IPS DF 4.7 (cell line): ENCODE results near the gene HOXD4.

Experiments
- DNase-seq: peaks from one replicate; pipeline ENCODE4 v3.0.0-alpha.2; 2013; ENCODE audit warnings: low spot score; ENCODE audit errors: extremely low read depth

HOXD4 gene

DNA sequence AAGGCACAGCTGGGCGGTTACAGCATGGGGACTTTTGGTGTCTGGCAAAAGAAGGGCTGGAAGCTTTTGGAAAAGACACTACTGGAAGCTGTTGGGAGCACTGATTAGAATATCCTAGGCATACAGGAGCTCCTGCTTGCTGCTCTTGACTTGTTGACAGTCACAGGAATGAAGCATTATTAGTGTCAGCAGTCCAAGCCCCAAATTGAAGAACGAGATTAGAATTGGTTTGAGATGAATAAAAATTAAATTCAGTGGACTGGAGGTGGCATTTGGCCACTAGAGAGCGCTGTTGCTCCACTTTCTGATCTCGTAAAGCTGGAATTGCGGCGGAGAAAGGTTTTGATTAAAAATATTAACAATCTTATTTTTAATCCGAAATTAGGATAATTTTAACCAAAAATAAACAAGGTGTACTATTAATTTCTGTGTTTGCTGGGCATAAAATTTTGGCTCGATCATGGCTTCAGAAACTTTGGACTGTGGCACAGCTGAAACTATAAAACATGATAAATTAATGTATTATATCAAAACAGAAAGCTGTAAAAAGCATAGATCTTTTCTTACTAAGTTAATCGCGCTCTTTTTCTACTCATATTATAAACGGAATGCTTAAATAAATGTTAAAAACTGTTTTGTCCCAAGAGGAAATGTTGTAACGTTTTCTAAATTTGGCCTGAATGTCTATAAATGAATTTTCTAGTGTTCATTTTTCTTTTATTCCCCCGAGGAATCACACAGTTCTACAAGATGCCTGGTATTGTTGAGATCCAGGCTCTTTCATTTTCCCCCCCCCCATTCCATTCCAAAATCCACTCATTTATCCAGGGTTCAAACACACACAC, 24.2 kb upstream of the HOXD4 start:
- no peak for DNase-seq

DNA sequence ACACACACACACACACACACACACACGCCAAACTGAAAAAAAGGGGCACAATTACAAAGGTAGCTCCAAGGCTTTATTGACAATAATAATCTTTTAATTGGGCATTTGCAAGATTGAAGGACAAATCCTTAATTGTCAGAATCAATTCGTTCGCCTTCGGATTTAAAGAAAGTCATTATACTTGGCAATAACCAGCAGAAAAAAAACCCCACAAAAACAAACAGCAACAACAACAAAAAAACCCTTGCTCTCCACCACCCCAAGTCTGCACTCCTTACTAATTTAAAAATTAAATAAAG, 23.6 kb upstream of the HOXD4 start:
- DNase-seq: no peak

DNA sequence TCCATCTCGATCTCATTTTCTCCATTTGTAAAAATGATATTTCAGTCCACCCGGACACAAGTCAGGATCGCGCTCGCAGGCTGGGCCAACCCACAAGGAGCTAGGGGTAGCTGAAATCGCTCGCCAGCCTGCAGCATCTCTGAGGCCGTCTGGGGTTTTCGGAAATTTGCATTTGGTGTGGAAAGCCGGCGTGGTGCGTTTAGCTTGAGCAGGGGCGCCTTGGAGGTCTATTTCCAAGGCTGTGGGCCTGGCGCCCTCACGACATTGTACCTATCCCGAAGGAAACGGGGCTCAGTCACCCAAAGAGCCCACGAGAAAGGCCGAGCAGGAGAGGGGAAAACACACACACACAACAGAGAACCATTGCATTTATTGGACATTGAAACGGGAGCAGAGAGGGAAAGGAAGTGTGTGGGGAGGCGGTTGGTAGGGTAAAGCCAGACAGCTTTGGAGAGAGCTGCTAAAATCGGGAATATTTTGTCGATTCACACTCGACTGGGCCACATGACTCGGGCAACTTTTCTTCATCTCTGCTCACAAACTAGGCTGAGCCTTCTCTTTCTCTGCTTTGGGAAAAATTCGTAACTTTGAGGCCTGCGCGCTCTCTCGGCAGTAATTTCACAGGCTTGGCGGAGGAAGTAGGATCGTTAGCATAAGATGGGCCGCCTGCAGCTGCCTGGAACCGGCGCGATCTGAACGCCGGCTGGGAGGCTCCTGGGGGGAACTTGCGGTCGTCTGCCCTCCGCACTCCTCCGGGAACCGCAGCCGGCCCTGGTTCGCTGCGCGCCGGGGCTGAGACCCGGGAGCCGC, 23.0 kb upstream of the HOXD4 start:
- DNase-seq: no peak

DNA sequence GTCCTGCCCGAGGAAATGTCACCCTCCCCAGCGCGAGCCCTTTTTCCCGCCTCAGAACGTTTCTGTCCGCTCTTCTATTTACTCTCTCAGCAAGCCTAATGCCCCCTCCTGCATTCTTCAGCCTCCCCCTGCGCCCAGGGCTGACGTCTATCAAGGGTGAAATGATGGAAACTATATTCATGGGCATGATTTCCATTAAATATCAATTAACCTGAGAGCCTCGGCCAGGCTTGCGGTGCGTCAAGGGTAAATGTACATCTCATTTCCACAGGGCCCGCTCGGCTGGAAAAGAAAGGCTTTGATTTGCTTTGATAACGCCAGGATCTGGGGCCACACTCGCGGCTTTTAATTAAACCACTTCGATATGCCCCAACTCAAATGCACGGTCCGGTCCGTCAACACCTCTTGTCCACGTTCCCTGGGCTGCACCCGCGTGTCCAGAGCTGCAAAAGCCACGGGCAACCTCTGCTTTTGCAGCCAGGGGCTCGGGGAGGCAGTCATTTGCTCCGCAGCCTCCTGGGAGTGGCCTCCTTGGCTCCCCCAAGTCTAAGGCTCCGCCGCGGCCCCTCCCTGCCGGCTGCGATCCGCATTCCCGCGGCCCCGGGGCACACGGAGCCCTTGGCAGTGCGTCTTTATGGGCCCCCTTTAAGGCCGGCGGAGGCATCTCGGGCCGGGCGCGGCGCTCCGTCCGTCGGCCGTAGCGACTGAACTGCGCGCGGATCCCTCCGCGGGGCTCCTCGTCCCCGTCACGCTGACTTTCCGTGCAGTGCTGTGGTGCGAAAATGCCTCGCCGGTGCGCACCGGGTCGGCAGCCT, 22.2 kb upstream of the HOXD4 start, which contains the start of gene HOXD8:
Gene HOXD8 (plus strand): TSS at position 724 of the 815 bp plus-strand sequence. CDS start 662 bp downstream, outside the sequence.
- no peak for DNase-seq

DNA sequence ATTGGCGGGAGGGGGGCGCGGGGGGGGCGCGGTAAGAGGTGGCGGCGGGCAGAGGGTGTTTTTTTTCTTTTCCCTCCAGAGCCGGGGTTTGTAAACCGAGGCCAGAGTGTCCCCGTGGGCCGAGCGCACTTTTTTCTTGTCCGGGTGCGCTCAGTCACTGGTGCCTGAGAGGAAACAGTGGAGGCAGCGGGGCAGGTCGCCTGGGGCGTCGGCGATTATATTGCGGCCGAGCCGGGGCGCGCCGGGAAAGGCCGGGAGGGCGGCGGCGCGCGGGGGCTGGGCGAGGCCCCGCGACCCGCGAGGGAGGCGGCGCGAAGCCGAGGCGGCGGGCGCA, 21.6 kb upstream of the HOXD4 start:
- DNase-seq: no peak

DNA sequence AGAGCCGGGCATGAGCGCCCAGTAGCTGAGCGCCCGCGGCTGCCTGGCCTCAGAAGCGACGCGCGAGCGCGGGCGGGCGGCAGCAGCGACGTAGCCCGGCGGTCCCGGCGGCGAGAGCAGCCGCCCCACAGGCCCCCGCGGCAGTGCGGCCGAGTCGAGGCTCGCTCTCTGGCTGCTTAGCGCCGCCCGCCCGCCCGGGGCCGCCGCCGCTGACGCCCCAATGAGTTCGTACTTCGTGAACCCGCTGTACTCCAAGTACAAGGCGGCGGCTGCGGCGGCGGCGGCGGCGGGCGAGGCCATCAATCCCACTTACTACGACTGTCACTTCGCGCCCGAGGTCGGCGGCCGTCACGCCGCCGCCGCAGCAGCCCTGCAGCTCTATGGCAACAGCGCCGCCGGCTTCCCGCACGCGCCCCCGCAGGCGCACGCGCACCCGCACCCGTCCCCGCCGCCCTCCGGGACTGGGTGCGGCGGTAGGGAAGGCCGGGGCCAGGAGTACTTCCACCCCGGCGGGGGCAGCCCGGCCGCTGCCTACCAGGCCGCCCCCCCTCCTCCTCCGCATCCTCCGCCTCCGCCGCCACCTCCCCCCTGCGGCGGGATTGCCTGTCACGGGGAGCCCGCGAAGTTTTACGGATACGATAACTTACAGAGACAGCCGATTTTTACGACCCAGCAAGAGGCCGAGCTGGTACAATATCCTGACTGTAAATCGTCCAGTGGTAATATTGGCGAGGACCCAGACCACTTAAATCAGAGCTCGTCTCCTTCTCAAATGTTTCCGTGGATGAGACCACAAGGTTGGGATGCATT, 21.0 kb upstream of the HOXD4 start:
- DNase-seq: no peak

DNA sequence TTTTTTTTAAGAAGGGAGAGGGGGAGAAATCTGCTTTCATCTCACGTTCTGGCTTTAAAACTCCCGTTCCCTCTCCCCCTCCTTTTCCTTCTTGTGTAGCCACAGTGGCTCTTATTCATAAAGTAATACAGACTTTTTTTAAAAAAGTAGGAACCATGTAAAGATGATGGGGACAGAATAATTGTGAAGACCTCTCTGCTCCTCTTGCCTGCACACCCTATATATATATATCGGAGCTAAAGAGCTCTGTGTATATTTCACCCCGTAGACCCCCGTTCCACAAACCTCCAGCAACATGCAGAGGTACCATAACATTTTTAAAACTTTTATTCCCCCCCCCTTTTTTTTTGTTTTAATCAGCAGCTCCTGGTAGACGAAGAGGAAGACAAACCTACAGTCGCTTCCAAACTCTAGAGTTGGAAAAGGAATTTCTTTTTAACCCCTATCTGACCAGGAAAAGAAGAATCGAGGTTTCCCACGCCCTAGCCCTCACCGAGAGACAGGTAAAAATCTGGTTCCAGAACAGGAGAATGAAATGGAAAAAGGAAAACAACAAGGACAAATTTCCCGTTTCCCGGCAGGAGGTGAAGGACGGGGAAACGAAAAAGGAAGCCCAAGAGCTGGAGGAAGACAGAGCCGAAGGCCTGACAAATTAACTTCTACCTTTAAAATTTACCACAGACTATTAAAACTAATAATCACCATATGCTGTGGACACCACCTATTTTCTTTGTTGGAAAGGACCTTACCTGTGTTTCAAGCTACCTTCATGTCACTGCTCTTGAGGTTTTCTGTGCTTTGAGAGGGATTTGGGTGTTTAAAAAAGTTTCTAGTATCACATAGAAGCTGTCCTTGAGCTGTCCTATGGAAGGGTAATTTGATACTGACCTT, 20.1 kb upstream of the HOXD4 start:
- DNase-seq: no peak

DNA sequence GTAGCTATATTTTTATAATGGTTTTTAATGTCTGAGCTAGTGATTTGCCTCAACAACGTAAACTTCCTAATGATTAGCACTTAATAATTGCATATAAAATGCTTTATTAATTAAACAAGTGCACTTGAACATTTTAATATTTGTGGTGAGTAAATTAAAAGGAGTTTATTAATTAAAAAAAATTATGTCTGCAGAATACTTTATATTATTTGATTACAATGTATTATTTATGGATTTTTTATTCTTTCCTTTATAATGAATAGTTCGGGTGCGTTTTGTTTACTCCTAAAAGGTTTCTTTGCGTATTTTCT, 19.5 kb upstream of the HOXD4 start:
- DNase-seq: no peak

DNA sequence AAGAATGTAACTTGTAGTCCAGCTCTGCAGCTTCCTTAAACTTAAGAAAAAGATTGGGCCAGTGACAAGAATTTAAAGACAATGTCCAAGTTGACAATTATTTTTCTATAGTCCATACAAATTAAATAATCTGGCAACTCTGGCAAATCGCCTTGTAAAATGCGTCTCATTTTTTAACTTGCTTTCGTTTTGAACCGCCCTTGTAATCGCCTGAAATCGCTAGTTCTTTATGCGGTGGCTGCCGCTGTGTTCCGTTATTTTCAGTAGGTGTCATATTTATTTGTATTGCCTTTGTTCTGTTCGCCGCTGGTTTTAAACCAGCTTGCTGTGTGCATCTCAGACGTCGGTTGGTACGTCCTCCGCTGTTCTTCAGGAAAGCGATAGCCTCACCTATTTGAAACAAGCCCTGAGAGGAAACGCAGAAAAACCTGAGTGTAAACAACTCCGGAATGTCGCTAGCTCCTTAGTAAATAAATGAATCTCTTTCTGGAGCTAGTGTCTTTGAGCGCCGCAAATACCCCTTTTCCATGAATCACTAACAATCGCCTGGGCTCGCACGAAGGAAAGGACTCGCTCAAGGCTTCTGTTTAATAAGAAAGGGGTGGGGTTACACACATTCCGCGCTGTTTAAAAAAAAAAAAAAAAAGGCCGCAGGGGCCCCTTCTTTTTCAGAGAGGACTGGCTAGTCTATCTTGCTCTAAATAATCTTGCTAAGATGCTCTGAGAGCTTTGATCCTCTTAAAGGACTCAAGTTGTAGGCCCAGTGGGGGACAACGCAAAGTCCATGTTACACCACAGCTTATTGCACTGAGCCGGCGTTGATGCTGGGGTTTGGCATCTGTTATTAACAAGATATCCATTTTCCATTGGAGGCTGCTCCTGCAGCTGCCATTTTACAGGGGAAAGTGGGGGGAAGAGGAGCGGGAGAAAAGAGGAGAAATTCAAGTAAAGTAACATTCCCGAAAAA, 18.9 kb upstream of the HOXD4 start:
- DNase-seq: no peak

DNA sequence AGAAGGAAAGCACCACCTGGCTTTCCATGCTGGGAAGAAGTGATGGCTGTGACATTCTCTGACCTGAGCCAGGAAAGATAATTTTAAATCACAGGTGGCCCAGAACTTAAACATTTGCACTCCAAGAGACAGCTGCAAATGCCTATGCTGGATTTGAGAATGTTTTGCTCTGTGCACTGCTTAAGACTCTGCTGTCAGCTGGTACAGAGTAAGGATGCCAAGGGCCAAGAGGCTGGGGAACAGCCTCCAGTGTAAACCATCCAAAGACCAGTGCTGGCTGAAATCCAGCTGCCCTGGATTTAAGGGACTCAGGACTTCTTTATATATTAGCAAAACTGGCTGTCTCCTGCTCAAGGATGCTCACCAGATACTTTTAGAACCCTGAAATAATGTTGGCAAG, 18.0 kb upstream of the HOXD4 start:
- DNase-seq: no peak

DNA sequence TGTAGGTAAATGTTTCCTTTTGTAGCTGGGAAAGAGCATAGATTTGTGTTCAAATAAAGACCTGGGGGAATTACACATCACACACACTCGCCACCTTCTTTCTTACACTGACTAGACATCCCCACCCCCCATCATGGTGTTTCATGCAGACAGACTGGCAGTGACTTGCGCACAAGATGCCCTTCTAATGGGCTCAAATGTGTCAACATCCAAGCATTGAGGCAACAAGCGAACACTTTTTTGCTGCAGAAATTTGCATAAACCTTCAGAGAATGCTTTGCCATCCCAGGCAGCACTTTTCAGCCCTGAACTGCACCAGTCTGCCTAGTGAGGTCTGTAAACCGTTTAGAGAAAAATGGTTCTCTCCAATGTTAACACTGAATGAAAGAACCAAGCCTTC, 17.3 kb upstream of the HOXD4 start:
- no peak for DNase-seq

DNA sequence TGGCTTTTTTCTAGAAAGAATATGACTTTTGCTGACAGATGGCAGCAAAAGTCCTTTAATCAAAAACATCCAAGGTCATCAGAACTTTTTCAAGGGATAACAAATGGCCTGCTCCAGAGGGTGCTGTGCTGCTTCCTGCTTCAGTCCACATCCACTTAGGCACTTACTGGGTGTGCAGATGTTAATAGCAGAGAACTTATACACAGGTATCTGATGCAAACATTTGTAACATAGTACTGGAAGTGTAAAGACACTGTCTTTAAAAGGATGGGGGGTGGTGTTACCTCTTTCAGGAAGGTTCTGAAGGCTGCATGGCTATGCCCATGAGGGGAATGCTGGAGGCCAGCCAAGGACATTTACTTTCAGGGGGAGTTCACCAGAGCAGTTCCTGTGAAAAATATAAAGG, 16.3 kb upstream of the HOXD4 start:
- no peak for DNase-seq

DNA sequence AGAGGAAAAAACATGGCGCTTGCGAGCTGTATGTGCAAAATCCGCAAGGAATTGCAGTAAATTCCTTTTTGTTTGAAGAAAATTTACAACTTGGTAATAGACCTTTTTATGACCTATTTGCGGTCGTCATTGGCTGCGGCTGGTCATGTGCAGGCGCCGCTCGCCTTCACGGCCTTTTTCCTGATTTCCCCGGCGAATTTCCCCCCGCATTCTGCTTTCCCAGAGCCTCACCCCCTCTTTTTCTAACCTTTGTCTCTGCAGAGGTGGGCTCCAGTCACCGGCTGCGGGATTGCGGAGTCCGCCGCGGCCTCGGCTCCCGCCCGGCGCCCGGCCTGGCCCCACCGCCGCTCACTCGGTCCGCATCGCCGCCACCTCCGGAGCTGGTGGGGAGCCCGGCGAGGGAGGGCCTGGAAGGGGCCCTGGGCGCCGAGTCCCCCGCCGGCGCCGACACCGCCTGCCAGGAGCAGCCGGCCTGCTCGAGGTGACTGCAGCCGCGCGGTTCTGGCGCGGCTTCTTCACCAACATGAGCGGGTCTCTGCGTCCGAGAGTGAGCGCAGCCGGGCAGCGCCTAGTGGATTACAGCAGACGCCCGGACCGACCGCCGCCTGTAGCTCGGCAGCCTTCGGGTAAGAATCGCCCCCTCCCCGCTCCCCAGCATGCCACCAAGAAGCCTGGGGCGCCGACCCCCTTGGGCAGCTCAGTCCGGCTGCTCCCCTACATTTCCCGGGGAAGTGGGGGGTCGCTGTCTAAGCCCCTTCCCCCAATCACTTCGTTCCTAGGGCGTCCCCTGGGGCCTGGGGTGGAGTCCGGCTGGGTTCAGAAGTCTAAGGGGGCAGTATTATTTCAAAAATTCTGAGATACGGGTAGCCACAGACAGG, 14.7 kb upstream of the HOXD4 start:
- no peak for DNase-seq

DNA sequence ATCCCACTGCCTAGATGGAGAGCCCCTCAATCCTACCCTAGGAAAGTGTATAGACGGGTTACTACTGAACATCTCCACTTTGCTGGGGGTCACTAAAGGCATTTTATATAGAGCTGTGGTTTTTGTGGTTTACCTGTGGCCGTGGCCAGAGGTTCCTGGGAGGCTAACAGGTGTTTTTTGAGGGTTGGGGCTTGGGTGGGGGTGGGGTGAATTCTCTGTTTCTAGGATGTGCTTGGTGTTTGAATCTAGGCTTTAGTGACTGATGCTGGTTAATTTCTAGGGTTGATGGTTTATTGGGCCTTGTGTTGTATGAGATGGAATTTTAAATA, 14.1 kb upstream of the HOXD4 start:
- DNase-seq: no peak

DNA sequence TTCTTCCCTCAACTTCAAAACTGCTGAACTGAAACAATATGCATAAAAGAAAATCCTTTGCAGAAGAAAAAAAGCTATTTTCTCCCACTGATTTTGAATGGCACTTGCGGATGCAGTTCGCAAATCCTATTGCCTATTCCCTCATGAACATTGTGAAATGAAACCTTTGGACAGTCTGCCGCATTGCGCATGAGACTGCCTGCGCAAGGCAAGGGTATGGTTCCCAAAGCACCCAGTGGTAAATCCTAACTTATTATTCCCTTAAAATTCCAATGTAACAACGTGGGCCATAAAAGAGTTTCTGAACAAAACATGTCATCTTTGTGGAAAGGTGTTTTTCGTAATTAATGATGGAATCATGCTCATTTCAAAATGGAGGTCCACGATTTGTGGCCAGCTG, 13.4 kb upstream of the HOXD4 start:
- DNase-seq: no peak

DNA sequence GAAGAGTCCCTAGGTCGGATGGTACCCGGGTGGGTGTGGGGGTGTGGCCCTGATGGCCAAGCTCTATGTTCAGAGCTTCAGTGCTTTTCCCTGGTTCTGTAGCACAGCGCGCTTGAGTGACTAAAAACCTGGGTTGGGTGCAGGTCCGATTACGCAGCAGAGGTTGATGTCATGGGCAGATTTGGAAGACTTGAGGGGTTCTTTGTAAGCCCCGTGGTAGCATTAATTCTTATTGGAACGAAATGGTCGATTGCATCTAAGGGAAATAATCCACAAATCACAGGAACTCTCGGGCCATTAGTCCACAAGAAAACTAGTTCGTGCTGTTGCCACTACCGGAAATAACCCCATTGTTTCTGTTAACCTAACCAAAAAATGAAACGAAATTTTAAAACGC, 12.8 kb upstream of the HOXD4 start:
- DNase-seq: no peak

DNA sequence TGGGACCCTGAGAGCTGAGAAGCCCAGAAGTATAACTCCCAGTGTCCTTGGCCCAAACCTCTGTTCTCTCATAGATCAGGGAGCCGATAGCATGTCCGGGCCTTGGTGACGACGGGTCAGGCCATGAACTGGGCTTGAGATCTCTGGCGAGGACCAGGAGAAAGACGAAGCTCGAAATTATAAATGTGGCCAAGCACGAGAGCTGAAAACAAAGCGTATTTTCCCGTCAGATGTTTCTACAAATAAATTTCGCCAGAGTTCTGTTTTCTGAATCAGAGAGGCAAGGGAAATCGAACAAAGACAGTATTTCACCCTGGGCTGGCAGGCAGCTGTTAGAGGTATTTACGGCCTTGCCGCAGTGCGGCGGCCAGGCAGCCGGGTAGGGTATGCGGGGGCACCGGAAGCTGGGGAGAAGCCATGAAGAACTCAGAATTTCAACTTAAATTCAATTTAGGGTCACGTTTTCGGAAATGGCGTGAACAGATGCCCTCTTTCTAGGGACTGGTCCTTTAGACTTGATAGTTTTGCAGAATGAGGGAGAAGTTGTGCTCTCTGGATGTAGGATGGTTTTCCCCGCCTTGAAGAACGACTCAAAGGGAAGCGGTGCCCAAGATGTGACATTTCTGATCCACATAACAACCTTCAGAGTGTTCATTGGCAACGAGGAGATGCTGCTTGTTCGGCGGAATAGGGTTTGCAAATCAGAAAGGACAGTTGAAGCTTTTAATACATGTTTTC, 12.3 kb upstream of the HOXD4 start:
- no peak for DNase-seq
